Activated CD4-positive, alpha-beta T cell treated with anti-CD3 and anti-CD28 coated beads, Interleukin-2, amount 50 U/mL, for 24 hours (primary cell): ENCODE measurements around the gene ZNF382.
A peak's percentile ranks its signal among the peaks of the same experiment; 100 is the strongest.
"Not testable (repeated sequence)": the region's sequence is repeated elsewhere in the genome, so short reads cannot be mapped to it uniquely, and the experiment has no call there.

ENCODE experiments used
- DNase-seq, 2 donors: peaks; one replicate each; pipeline ENCODE4 v3.0.0-alpha.2; 2020; ENCODE audit warnings: low read depth in 1 of 2, low spot score in 1 of 2

The ZNF382 gene

DNA sequence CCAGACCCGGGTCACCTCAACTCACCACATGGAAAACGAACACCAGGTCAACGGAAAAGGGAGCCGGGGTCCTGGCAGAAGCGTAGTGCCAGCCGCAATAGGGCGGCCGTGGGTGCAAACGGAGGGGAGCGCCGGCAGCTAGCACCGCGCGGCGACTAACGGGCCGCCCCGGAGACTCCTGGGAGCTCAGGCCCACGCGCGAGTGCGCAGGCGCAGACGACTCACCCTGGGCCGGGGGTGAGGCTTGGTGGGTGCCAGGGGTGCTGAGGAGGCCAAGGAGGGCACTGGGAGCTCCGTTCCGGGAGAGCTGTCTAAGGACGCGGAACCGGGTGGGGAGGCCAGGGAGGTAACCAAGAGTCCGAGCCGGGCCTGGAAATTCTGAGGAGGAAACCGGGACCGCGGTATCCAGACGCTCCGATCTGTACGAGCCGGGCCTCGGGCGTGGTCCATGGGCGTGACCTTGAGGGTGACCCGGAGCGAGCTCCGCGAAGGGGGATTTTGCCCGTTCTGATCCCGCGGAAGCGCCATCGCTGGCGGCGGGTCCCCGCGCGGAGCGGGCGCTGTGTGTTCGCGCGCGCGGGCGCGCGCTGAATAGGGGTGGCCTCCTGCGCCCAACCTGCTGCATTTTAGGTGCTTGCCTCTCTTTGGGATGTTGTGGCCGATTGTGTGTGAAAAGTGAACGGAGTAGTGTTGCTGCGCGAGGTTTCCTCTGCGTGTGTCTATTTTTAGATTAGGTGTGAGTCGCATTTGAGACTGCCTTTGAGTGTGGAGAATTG is at the start of gene ZNF382:
Gene ZNF382 (plus strand): TSS at position 213 of the 776 bp plus-strand sequence. CDS start 4,602 bp downstream, outside the sequence.
- DNase-seq: peak; percentile 80 to 84

DNA sequence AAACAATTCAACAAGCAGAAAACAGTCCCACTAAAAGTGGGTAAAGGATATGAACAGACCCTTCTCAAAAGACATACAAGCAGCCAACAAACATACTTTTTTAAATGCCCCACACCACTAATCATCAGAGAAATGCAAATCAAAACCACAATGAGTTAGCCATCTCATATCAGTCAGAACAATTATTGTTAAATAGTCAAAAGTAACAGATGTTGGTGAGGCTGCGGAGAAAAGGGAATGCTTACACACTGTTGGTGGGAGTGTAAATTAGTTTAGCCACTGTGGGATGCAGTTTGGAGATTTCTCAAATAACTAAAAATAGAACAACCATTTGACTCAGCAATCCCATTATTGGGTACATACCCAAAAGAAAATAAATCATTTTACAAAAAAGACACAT is 40.7 kb upstream of the ZNF382 start:
- no peak for DNase-seq

DNA sequence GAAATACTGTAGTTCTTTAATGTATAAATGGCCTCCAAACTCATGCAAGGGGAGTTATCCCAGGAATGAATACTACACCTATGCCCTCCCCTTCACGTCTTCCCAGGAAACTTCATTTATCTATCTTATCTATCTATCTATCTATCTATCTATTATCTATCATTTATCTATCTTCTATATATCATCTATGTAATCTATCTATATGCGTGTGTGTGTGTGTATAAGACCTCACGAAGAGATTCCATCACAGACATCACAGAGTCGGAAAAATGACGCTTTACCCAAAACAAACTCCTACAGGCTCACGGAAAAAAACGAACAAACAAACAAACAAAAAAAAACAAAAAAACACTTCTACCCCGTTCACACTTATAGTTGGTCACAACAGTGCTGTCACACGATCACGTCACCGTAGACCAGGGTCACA is 32.5 kb upstream of the ZNF382 start:
- DNase-seq: no peak

DNA sequence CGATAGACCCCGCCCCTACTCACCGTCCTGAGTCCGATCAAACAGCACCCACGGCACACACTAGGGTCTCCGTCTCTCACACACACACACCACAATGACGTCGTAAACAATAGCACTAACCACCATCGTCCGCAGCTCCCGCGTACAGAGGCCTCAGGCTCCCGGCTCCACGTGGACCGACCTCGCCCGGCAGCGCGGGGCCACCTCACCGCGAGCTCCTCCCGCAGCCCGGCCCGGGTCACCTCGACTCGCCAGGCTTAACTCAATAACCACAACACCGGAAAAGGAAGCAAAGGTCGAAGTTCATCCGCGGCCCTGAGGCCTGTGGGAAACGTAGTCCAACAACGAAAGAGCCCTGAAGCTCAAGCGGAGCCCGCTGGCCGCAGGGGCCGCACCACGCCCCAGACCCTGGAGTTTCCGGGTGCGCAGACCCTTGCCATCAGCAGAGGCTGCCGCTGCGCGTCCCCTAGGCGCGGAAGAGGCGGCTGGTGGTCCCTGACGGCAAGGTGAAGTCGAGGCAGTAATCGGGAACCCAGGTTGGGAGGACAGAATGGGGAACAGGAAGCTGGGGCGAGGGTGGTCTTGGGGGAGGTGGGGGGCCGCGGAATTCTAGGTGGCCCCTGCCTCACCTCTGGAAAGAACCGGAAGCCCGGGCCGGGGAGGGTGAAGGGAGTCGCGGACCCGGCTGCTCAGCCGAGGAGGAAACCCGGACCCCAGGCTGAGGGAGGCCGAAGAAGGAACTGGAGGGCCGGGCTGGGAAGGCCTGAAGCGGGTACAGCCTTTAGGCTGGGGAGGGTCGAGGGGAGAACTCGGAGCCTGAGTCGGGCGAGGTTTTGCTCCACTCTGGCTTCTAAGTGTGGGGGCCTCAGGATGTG is 31.9 kb upstream of the ZNF382 start, which contains the start of gene ZNF529:
Gene ZNF529 (minus strand): TSS at position 273 of the 875 bp plus-strand sequence. CDS start 946 bp downstream, outside the sequence.
- DNase-seq: peak; percentile 68 to 82

DNA sequence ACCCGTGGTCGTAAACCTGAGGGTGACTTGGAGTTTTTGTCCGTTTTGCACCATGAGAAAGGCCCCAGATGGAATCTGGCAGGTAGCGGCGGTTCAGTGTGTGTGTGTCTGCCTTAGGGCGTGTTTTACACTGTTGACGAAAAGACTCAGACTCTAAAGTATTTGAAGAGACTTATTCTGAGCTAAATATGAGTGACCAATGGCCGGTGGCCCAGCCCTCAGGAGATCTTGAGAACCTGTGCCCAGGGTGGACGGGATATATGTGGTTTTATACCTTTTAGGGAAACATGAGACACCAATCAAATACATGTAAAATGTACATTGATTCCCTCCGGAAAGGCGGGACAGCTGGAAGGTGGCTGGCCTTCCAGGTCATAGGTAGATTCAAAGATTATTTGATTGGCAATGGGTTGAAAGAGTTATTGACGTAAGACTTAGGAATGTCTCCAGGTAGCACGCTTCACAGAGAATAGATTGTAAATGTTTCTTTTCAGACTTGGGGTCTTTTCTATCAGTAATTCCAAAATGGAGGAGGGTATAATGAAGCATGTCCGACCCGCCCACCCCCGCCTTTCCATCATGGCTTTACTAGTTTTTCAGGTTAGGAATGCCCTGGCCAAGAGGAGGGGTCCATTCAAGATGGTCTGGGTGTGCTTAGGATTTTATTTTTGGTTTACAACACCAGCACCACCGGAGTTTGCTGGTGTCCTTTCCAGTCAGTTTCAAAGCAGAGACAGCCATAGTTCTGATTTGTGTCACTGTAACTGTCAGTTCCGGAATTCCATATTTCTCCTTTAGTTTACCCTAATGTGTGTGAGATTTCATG is 31.0 kb upstream of the ZNF382 start:
- DNase-seq: no peak

DNA sequence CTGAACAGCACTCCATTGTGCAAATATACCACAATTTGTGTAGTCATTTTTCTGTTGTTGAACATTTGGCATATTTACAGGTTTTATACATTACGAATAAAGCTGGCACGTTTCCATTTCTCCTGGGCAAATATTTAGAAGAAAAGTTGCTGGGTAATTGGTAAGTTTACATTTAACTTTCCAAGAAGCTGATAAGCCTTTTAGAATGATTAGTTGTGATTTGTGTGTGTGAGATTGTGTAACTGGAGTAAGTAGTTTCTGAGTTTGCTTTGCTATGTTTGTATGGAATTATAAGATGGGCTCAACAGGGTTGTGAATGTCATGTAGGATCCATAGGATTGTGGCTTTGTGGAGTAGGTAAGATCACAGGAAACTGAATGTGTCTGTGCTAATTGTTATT is 30.4 kb upstream of the ZNF382 start:
- DNase-seq: no peak

DNA sequence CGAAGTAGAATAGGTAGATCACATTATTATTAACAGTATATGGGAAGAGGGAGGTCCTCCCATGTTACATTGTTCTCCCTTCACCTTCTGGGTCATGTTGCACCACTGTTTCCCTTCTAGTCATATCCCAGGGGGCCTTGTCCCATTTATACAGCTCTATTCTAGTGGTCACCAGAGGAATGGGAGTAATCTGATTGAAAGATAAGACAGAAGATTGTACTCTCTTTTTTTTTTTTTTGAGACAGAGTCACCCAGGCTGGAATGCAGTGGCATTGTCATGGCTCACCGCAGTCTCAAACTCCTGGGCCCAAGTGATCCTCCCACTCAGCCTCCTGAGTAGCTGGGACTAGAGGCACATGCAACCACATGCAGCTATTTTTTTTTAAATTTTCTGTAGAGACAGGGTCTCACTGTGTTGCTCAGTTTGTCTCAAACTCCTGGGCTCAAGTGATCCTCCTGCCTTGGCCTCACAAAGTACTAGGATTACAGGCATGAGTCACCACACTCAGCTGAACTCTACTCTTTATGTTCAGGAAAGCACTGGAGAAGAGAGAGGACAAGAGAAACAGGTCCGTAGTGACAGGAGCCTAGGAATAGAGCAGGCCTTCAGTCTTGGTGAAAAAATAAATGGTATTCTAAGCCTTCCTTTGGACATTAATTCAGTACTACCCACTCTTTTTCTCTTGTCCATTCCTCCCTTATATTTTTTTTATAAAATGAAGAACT is 27.7 kb upstream of the ZNF382 start:
- no peak for DNase-seq

DNA sequence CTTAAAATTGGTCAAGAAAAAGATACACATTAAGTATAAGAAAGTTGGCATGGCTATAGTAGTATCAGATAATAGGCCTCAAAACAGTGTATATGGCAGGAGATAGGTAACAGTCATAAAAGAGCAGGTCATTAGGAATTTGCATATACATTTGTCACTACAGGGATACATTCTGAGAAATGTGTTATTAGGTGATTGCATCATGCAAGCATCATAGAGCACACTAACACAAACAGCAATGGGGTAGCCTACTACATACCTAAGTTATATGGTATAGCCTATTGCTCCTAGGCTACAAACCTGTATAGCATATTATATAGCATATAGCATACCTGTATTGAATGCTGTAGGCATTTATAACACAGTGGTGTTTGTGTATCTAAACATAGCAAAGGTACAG is 25.9 kb upstream of the ZNF382 start:
- no peak for DNase-seq

DNA sequence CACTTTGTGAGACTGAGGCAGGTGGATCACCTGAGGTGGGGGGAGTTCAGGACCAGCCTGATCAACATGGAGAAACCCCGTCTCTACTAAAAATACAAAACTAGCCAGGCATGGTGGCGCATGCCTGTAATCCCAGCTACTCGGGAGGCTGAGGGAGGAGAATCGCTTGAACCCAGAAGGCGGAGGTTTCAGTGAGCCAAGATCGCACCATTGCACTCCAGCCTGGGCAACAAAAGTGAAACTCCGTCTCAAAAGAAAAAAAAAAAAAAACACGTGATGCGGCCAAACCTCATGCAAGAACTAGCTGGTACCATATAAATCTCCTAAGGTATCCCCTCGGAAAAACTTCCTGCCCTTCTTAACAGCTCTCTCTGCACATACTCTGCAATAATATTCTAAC is 2.4 kb upstream of the ZNF382 start:
- not testable (repeated sequence) for DNase-seq

DNA sequence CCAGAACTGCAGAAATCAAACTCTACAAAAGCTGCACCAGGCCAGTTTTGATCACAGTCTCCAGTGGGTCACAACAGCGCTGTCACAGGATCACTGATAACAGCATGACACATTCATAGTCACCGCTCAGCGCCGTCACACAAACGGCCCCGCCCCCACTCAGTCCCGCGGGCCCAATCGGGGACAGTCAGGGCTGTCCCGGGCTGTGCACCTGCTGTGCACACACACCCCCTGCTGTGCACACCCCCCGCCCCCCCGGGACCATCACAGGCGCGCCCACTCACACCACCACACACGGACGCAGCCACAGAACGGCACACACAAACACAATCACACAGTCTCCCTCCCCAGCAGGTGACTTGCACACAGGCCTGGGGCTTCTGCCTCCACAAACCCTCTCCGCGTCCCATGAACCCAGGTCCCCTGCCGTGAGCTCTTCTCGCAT is 435 bp upstream of the ZNF382 start:
- DNase-seq: peak; percentile 80 to 85

DNA sequence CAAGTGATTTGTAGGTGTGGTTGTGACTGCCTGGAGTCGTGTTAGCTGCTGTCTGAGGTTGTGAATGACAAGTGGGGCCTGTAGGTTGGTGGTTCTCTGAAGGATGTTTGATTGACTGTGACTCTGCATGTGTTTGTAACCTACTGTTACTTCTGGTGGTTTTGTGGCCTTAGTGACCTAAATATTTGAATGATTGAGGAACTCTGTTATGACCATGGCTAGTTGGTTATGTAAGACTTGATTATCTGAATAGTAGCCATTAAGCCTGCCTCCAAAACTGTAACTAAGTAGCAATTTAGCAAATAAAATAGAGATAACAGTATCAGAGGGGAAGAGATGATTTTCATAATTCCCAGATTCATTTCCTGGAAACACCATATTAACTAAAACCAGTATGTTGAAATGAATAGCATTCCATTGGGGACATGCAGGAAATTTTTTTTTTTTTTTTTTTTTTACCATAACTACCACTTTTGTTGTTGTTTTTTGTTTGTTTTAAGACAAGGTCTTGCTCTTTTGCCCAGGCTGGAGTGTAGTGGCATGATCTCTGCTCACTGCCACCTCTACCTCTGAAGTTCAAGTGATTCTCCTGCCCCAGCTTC is 865 bp downstream of the ZNF382 start:
- DNase-seq: peak in 1 of 2 donors; percentile 5

DNA sequence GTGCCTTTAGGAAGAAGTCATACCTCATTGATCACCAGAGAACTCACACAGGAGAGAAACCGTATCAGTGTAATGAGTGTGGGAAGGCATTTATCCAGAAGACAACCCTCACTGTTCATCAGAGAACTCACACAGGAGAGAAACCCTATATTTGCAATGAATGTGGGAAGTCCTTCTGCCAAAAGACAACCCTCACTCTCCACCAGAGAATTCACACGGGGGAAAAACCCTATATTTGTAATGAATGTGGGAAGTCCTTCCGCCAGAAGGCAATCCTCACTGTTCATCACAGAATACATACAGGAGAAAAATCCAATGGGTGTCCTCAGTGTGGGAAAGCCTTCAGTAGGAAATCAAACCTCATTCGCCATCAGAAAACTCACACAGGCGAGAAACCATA is 21.9 kb downstream of the ZNF382 start:
- DNase-seq: no peak

DNA sequence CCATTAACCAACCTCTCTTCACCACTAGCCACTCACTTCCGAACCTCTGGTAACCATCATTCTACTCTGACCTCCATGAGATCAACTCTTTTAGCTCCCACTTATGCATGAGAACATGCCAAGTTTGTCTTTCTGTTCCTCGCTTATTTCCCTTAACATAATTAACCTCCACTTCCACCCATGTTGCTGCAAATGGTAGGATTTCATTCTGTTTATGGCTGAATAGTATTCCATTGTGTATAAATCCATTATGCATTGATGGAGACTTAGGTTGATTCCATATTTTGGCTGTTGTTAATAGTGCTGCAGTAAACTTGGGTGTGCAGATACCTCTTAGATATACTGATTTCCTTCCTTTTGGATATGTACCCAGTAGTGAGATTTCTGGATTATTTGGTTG is 30.2 kb downstream of the ZNF382 start:
- no peak for DNase-seq

DNA sequence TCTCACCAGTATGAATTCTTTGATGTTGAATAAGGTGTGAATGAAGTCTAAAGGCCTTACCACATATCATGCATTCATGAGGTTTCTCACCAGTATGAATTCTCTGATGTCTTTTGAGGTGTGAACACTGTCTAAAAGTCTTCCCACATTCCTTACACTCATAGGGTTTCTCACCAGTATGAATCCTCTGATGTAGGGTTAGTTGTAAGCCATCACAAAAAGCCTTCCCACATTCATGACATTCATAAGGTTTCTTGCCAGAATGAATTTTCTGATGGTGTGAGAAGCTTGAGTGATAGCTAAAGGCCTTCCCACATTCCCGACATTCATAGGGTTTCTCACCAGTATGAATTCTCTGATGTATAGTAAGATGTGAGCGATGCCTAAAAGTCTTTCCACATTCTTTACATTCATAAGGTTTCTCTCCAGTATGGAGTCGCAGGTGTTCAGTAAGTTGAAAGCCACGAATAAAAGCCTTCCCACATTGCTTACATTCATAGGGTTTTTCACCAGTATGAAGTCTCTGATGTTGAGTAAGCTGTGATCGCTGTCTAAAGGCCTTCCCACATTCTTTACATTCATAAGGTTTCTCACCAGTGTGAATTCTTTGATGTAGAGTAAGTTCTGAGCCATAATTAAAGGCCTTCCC is 33.9 kb downstream of the ZNF382 start:
- no peak for DNase-seq

DNA sequence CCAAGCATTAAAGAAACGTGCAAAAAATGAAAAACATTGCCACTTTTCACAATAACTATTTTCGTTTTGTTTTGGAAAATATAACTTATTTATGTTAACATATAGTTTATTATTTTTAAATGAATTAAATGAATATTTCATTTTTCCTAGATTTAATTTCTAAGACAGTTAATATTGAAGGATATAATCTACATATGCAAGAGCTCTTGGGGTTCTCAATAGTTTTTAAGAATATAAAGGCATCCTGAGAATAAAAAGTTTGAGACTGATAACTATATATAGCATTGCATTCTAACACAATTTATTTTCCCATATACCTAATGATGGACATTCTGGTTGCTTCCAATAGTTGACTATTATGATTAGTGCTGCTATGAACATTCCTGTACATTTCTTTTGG is 41.6 kb downstream of the ZNF382 start:
- no peak for DNase-seq

DNA sequence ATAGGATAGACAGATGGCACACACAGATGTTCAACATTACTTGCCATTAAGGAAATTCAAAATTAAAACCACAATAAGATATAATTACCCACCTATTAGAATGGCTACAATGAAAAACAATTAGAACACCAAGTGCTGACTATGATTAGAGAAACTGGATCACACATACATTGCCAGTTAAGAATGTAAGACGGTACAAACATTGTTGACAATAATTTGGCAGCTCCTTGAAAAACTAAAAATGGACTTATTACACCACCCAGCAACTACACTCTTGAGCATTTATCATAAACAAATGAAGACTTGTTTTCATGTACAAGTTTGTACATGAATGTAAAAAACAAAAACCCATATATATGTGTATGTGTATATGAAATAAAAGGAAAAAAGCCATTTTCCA is 47.8 kb downstream of the ZNF382 start:
- DNase-seq: no peak

DNA sequence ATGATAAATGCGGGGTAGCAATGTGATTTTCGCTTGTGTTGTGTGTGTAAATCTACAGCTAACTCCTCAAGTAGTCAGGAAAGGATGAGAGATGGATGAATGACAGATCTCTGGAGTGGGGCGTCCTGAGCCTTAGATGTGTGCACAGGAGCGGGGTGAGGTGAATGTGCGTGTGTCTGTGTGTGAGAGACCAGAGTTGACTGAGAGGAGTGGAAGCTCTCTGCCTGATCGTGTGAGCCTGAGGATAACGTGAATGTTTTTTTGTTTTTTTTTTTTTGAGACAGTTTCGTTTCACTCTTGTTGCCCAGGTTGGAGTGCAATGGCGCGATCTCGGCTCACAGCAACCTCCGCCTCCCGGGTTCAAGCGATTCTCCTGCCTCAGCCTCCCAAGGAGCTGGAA is 60.7 kb downstream of the ZNF382 start:
- no peak for DNase-seq

DNA sequence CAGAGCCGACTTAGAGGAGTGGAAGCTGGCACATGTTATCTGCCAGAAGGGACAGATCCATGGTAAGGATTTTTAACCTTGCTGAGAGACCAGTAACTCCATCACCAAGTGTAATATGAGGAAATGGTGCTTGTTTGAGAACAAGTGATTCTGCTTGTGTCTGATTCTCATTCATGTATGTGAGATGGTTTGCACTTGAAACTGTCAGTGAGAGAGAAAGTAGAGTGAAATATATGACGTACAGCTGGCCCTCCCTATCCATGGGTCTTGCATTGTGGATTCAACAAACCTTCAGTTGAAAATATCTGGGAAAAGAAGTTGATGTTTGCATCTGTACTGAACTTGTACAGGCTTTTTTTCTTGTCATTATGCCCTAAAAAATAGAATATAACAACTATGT is 63.5 kb downstream of the ZNF382 start:
- DNase-seq: no peak

DNA sequence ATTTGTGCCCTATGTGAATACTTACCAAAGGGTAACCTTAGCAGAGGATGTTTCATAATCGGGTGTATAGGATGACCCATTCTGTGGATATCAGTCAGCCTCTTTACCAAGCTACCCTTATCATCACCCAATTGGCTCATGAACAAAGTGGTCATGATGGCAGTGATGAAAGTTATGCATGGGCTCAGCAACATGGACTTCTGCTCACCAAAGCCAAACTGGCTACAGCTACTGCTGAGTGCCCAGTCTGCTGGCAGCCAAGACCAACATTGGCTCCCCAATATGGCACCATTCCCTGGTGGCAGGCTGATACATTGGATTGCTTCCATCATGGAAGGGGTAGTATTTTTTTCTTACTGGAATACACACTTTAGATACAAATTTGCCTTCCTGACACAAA is 67.3 kb downstream of the ZNF382 start:
- no peak for DNase-seq

DNA sequence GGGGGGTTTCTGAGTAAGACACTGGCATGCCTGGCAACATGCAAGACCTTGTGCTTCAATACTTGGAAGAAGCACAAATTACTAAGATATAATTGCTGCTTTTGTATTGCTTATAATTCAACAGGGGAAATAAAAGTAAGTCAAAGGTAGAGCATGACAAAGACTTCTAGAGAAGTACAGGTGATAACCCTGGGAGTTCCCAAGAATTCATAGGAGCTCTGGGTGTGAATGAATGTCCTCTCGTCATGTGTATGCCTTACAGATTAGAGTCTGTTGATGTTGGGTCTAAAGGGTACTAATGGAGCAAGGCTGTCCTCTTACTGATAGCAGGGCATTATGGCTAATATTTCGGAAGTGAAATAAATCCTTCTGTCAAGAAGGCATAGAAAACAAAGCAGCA is 69.1 kb downstream of the ZNF382 start:
- DNase-seq: no peak
